Measurements from ENCODE around the gene FAM168B.

The FAM168B gene

GRCh38 chr2:131026919-131027318 lies 66.3 kb downstream of the FAM168B start:
- H3K9ac ChIP-seq (ENCODE audit: insufficient read length, low read depth), result no peak overlapping the region
- no peak for DNase-seq (ENCODE audit: low read depth, low spot score)
- H3K27me3 ChIP-seq (ENCODE audit: insufficient read depth, insufficient read length), result no peaks in the 10 kb centered on the region
- peaks cover 5% of the 10 kb centered on the region for H3K4me1 ChIP-seq (ENCODE audit: insufficient read depth, insufficient read length)
- no peak for TF ChIP-seq YY1 (IDR thresholded peaks at IDR 0.05; ENCODE audit: insufficient read depth, insufficient read length)
- no peak for TF ChIP-seq SUZ12 (IDR thresholded peaks at IDR 0.05; ENCODE audit: extremely low read depth, insufficient read depth, insufficient read length)
- TF ChIP-seq ZNF274 (IDR thresholded peaks at IDR 0.05; ENCODE audit: low read depth, low read length), result no peak
- H3K36me3 ChIP-seq (ENCODE audit: insufficient read depth, insufficient read length, low read length), result no peaks in the 10 kb centered on the region
- no peak overlapping the region for H3K4me3 ChIP-seq (ENCODE audit: insufficient read length, low read depth)
- peaks cover 16% of the 10 kb centered on the region; the same call in 1 of the 2 replicates for H3K9me3 ChIP-seq (ENCODE audit: insufficient read depth, low read length)

GRCh38 chr2:131023758-131024157 lies 69.5 kb downstream of the FAM168B start:
- TF ChIP-seq YY1 (IDR thresholded peaks at IDR 0.05; ENCODE audit: insufficient read depth, insufficient read length) (no peak), SUZ12 (IDR thresholded peaks at IDR 0.05; ENCODE audit: extremely low read depth, insufficient read depth, insufficient read length) (no peak), ZNF274 (IDR thresholded peaks at IDR 0.05; ENCODE audit: low read depth, low read length) (no peak)
- H3K27me3 ChIP-seq (ENCODE audit: insufficient read depth, insufficient read length), result no peaks in the 10 kb centered on the region

GRCh38 chr2:131022731-131023130 lies 70.5 kb downstream of the FAM168B start:
- no peak for DNase-seq (ENCODE audit: low read depth, low spot score)
- TF ChIP-seq YY1 (IDR thresholded peaks at IDR 0.05; ENCODE audit: insufficient read depth, insufficient read length) (no peak), ZNF274 (IDR thresholded peaks at IDR 0.05; ENCODE audit: low read depth, low read length) (no peak), SUZ12 (IDR thresholded peaks at IDR 0.05; ENCODE audit: extremely low read depth, insufficient read depth, insufficient read length) (no peak)
- no peak overlapping the region for H3K4me3 ChIP-seq (ENCODE audit: insufficient read length, low read depth)
- no peaks in the 10 kb centered on the region for H3K36me3 ChIP-seq (ENCODE audit: insufficient read depth, insufficient read length, low read length)
- H3K4me1 ChIP-seq (ENCODE audit: insufficient read depth, insufficient read length), result no peaks in the 10 kb centered on the region
- peaks cover 11% of the 10 kb centered on the region; the same call in 1 of the 2 replicates for H3K9me3 ChIP-seq (ENCODE audit: insufficient read depth, low read length)
- no peak overlapping the region for H3K9ac ChIP-seq (ENCODE audit: insufficient read length, low read depth)
- no peaks in the 10 kb centered on the region for H3K27me3 ChIP-seq (ENCODE audit: insufficient read depth, insufficient read length)

More at GRCh38 chr2:131023758-131024157, 69.5 kb downstream of the FAM168B start:
- no peaks in the 10 kb centered on the region for H3K36me3 ChIP-seq (ENCODE audit: insufficient read depth, insufficient read length, low read length)
- H3K4me3 ChIP-seq (ENCODE audit: insufficient read length, low read depth), result no peak overlapping the region
- no peak for DNase-seq (ENCODE audit: low read depth, low spot score)
- H3K9me3 ChIP-seq (ENCODE audit: insufficient read depth, low read length), result peaks cover 16% of the 10 kb centered on the region; the same call in 1 of the 2 replicates
- no peaks in the 10 kb centered on the region for H3K4me1 ChIP-seq (ENCODE audit: insufficient read depth, insufficient read length)
- H3K9ac ChIP-seq (ENCODE audit: insufficient read length, low read depth), result no peak overlapping the region

- no peak for DNase-seq (ENCODE audit: low read depth, low spot score)
- Histone ChIP-seq H3K9me3 (ENCODE audit: insufficient read depth, low read length) (no peaks in the 10 kb centered on the region), H3K9ac (ENCODE audit: insufficient read length, low read depth) (no peak overlapping the region), H3K36me3 (ENCODE audit: insufficient read depth, insufficient read length, low read length) (no peaks in the 10 kb centered on the region), H3K4me3 (ENCODE audit: insufficient read length, low read depth) (no peak overlapping the region), H3K27me3 (ENCODE audit: insufficient read depth, insufficient read length) (no peaks in the 10 kb centered on the region), H3K4me1 (ENCODE audit: insufficient read depth, insufficient read length) (peaks cover 4% of the 10 kb centered on the region)
- TF ChIP-seq SUZ12 (IDR thresholded peaks at IDR 0.05; ENCODE audit: extremely low read depth, insufficient read depth, insufficient read length) (no peak), YY1 (IDR thresholded peaks at IDR 0.05; ENCODE audit: insufficient read depth, insufficient read length) (no peak), ZNF274 (IDR thresholded peaks at IDR 0.05; ENCODE audit: low read depth, low read length) (no peak)
Measured at GRCh38 chr2:131016826-131017741, 76.2 kb downstream of the FAM168B start.

- TF ChIP-seq SUZ12 (IDR thresholded peaks at IDR 0.05; ENCODE audit: extremely low read depth, insufficient read depth, insufficient read length) (no peak), YY1 (IDR thresholded peaks at IDR 0.05; ENCODE audit: insufficient read depth, insufficient read length) (no peak), ZNF274 (IDR thresholded peaks at IDR 0.05; ENCODE audit: low read depth, low read length) (no peak)
- no peaks in the 10 kb centered on the region for H3K9me3 ChIP-seq (ENCODE audit: insufficient read depth, low read length)
- H3K9ac ChIP-seq (ENCODE audit: insufficient read length, low read depth), result no peak overlapping the region
Measured at GRCh38 chr2:131015764-131016163, 77.5 kb downstream of the FAM168B start.

GRCh38 chr2:131014141-131014540 lies 79.1 kb downstream of the FAM168B start:
- no peak overlapping the region for H3K9ac ChIP-seq (ENCODE audit: insufficient read length, low read depth)
- peaks cover 4% of the 10 kb centered on the region for H3K4me1 ChIP-seq (ENCODE audit: insufficient read depth, insufficient read length)
- H3K9me3 ChIP-seq (ENCODE audit: insufficient read depth, low read length), result no peaks in the 10 kb centered on the region
- no peak overlapping the region for H3K4me3 ChIP-seq (ENCODE audit: insufficient read length, low read depth)
- no peak for DNase-seq (ENCODE audit: low read depth, low spot score)
- TF ChIP-seq YY1 (IDR thresholded peaks at IDR 0.05; ENCODE audit: insufficient read depth, insufficient read length), result no peak
- no peak for TF ChIP-seq SUZ12 (IDR thresholded peaks at IDR 0.05; ENCODE audit: extremely low read depth, insufficient read depth, insufficient read length)
- TF ChIP-seq ZNF274 (IDR thresholded peaks at IDR 0.05; ENCODE audit: low read depth, low read length), result no peak
- no peaks in the 10 kb centered on the region for H3K36me3 ChIP-seq (ENCODE audit: insufficient read depth, insufficient read length, low read length)
- no peaks in the 10 kb centered on the region for H3K27me3 ChIP-seq (ENCODE audit: insufficient read depth, insufficient read length)

More at GRCh38 chr2:131015764-131016163, 77.5 kb downstream of the FAM168B start:
- no peaks in the 10 kb centered on the region for H3K27me3 ChIP-seq (ENCODE audit: insufficient read depth, insufficient read length)
- DNase-seq (ENCODE audit: low read depth, low spot score), result no peak
- H3K4me3 ChIP-seq (ENCODE audit: insufficient read length, low read depth), result no peak overlapping the region
- H3K4me1 ChIP-seq (ENCODE audit: insufficient read depth, insufficient read length), result peaks cover 4% of the 10 kb centered on the region
- no peaks in the 10 kb centered on the region for H3K36me3 ChIP-seq (ENCODE audit: insufficient read depth, insufficient read length, low read length)

- Histone ChIP-seq H3K36me3 (ENCODE audit: insufficient read depth, insufficient read length, low read length) (no peaks in the 10 kb centered on the region), H3K4me1 (ENCODE audit: insufficient read depth, insufficient read length) (peaks cover 4% of the 10 kb centered on the region), H3K9me3 (ENCODE audit: insufficient read depth, low read length) (no peaks in the 10 kb centered on the region), H3K4me3 (ENCODE audit: insufficient read length, low read depth) (no peak overlapping the region), H3K9ac (ENCODE audit: insufficient read length, low read depth) (no peak overlapping the region), H3K27me3 (ENCODE audit: insufficient read depth, insufficient read length) (no peaks in the 10 kb centered on the region)
- TF ChIP-seq YY1 (IDR thresholded peaks at IDR 0.05; ENCODE audit: insufficient read depth, insufficient read length) (no peak), SUZ12 (IDR thresholded peaks at IDR 0.05; ENCODE audit: extremely low read depth, insufficient read depth, insufficient read length) (no peak), ZNF274 (IDR thresholded peaks at IDR 0.05; ENCODE audit: low read depth, low read length) (no peak)
- no peak for DNase-seq (ENCODE audit: low read depth, low spot score)
Measured at GRCh38 chr2:131011486-131011885, 81.8 kb downstream of the FAM168B start.
